ENCODE data around the gene PGM1. TPM values are rescaled to one million over a fixed set of nuclear protein-coding genes. Genes with fewer than 3 reads are reported as not detected.

Gene PGM1
- polyA plus RNA-seq, 1 of the 3 experiments (the other 2 are of a cell fraction): 20.7 TPM

GRCh38 chr1:63679076-63679475 lies 85.9 kb downstream of the PGM1 start:
- WGBS (ENCODE audit: low lambda C conversion rate): 76% methylated on average over 2 of the region's 2 CpGs
- H3F3A ChIP-seq (replicated peaks; ENCODE audit: insufficient read depth): no peaks in the 10 kb centered on the region
- no peaks in the 10 kb centered on the region for H3K27me3 ChIP-seq (ENCODE audit: insufficient read depth)
- no peaks in the 10 kb centered on the region for H4K20me1 ChIP-seq (ENCODE audit: insufficient read depth)
- CTCF ChIA-PET: interaction anchor here (0.5 to 1.6 kb wide), 3 partner anchors 13 to 1381 kb away, joined by 3 to 8 read pairs (median 3); no protein-coding TSS in a partner anchor
- no peak overlapping the region for H3K9ac ChIP-seq
- no peaks in the 10 kb centered on the region for H3K36me3 ChIP-seq (replicated peaks in 1 of 2; ENCODE audit: control insufficient read depth in 1 of 2, insufficient read depth in 2 of 2, low read length in 1 of 2)
- H3K4me1 ChIP-seq (ENCODE audit: control insufficient read depth in 1 of 2, insufficient read depth in 2 of 2, low read depth in 1 of 2, low read length in 1 of 2): peaks cover 0 to 12% of the 10 kb centered on the region in 2 experiments; a peak in 2 of 4 replicates
- TF ChIP-seq CTCF (IDR thresholded peaks at IDR 0.05) (no peak), SMC3 (IDR thresholded peaks at IDR 0.05; ENCODE audit: low read depth, low read length) (no peak), NRF1 (IDR thresholded peaks at IDR 0.05; ENCODE audit: low read depth, low read length) (no peak), SIN3A (IDR thresholded peaks at IDR 0.05; ENCODE audit: borderline replicate concordance, low read depth, low read length) (no peak)
- POLR2A ChIA-PET: no interaction called here
- H3K9me3 ChIP-seq: no peaks in the 10 kb centered on the region
- H3K4me2 ChIP-seq: no peak overlapping the region
- H3K27ac ChIP-seq (ENCODE audit: low read depth in 2 of 2, low read length in 1 of 2): no peak overlapping the region
- no peaks in the 10 kb centered on the region for H3K9me2 ChIP-seq
- H2AFZ ChIP-seq (ENCODE audit: low read depth): no peak overlapping the region
- no peaks in the 10 kb centered on the region for H3K79me2 ChIP-seq (ENCODE audit: insufficient read depth)
- no peak overlapping the region for H3K4me3 ChIP-seq (ENCODE audit: low read depth in 2 of 2, low read length in 1 of 2)
- no peak for DNase-seq

GRCh38 chr1:63679589-63679988 lies 86.4 kb downstream of the PGM1 start:
- CTCF ChIA-PET: interaction anchor here (0.5 to 1.6 kb wide), 3 partner anchors 12 to 1381 kb away, joined by 3 to 8 read pairs (median 3); no protein-coding TSS in a partner anchor
- no peaks in the 10 kb centered on the region for H3F3A ChIP-seq (replicated peaks; ENCODE audit: insufficient read depth)
- H3K27me3 ChIP-seq (ENCODE audit: insufficient read depth): no peaks in the 10 kb centered on the region
- POLR2A ChIA-PET: no interaction called here
- H2AFZ ChIP-seq (ENCODE audit: low read depth): no peak overlapping the region
- H3K79me2 ChIP-seq (ENCODE audit: insufficient read depth): no peaks in the 10 kb centered on the region
- DNase-seq: no peak
- WGBS (ENCODE audit: low lambda C conversion rate): 74% methylated on average over 3 of the region's 3 CpGs
- H3K27ac ChIP-seq (ENCODE audit: low read depth in 2 of 2, low read length in 1 of 2): no peak overlapping the region
- H3K36me3 ChIP-seq (replicated peaks in 1 of 2; ENCODE audit: control insufficient read depth in 1 of 2, insufficient read depth in 2 of 2, low read length in 1 of 2): no peaks in the 10 kb centered on the region
- no peak for TF ChIP-seq GATA2 (CRISPR knock-in tag; IDR thresholded peaks at IDR 0.05)
- TF ChIP-seq POLR2AphosphoS5 (IDR thresholded peaks at IDR 0.05; ENCODE audit: low read depth, low read length): no peak
- TF ChIP-seq NRF1 (IDR thresholded peaks at IDR 0.05; ENCODE audit: low read depth, low read length): no peak
- TF ChIP-seq MAX (IDR thresholded peaks at IDR 0.05; ENCODE audit: low read depth): no peak
- TF ChIP-seq TAF1 (IDR thresholded peaks at IDR 0.05; ENCODE audit: borderline replicate concordance, low read depth, low read length): no peak
- no peaks in the 10 kb centered on the region for H3K9me3 ChIP-seq
- no peak overlapping the region for H3K9ac ChIP-seq
- H4K20me1 ChIP-seq (ENCODE audit: insufficient read depth): no peaks in the 10 kb centered on the region
- H3K4me1 ChIP-seq (ENCODE audit: control insufficient read depth in 1 of 2, insufficient read depth in 2 of 2, low read depth in 1 of 2, low read length in 1 of 2): peaks cover 0 to 11% of the 10 kb centered on the region in 2 experiments; a peak in 2 of 4 replicates
- no peak overlapping the region for H3K4me2 ChIP-seq
- no peak overlapping the region for H3K4me3 ChIP-seq (ENCODE audit: low read depth in 2 of 2, low read length in 1 of 2)
- no peaks in the 10 kb centered on the region for H3K9me2 ChIP-seq

GRCh38 chr1:63682936-63683335 lies 89.7 kb downstream of the PGM1 start:
- DNase-seq: no peak
- no peak overlapping the region for H2AFZ ChIP-seq (ENCODE audit: low read depth)
- H3K27ac ChIP-seq (ENCODE audit: low read depth in 2 of 2, low read length in 1 of 2): no peak overlapping the region
- no peak overlapping the region for H3K4me3 ChIP-seq (ENCODE audit: low read depth in 2 of 2, low read length in 1 of 2)
- no peak overlapping the region for H3K9ac ChIP-seq
- no peaks in the 10 kb centered on the region for H3F3A ChIP-seq (replicated peaks; ENCODE audit: insufficient read depth)
- CTCF ChIA-PET: interaction anchor here (1.7 to 4.2 kb wide), 5 partner anchors 8 to 564 kb away, joined by 6 to 24 read pairs (median 16); no protein-coding TSS in a partner anchor
- POLR2A ChIA-PET: no interaction called here
- WGBS (ENCODE audit: low lambda C conversion rate): 93% methylated on average over 5 of the region's 5 CpGs
- no peaks in the 10 kb centered on the region for H3K4me1 ChIP-seq (ENCODE audit: control insufficient read depth in 1 of 2, insufficient read depth in 2 of 2, low read depth in 1 of 2, low read length in 1 of 2)
- H3K9me2 ChIP-seq: no peaks in the 10 kb centered on the region
- H4K20me1 ChIP-seq (ENCODE audit: insufficient read depth): no peaks in the 10 kb centered on the region
- TF ChIP-seq POLR2AphosphoS5 (IDR thresholded peaks at IDR 0.05; ENCODE audit: low read depth, low read length) (no peak), SMC3 (IDR thresholded peaks at IDR 0.05; ENCODE audit: low read depth, low read length) (no peak), CHD2 (IDR thresholded peaks at IDR 0.05; ENCODE audit: low read length, partially characterized antibody) (no peak), REST (IDR thresholded peaks at IDR 0.05; ENCODE audit: low read depth, low read length) (no peak), GATA2 (CRISPR knock-in tag; IDR thresholded peaks at IDR 0.05) (no peak), NFIC (IDR thresholded peaks at IDR 0.05; ENCODE audit: borderline replicate concordance) (no peak), SIN3A (IDR thresholded peaks at IDR 0.05; ENCODE audit: borderline replicate concordance, low read depth, low read length) (no peak), FOSL2 (IDR thresholded peaks at IDR 0.05; ENCODE audit: borderline replicate concordance, low read depth) (no peak)
- H3K79me2 ChIP-seq (ENCODE audit: insufficient read depth): no peaks in the 10 kb centered on the region
- H3K27me3 ChIP-seq (ENCODE audit: insufficient read depth): no peaks in the 10 kb centered on the region
- H3K4me2 ChIP-seq: no peak overlapping the region
- no peaks in the 10 kb centered on the region for H3K36me3 ChIP-seq (replicated peaks in 1 of 2; ENCODE audit: control insufficient read depth in 1 of 2, insufficient read depth in 2 of 2, low read length in 1 of 2)
- H3K9me3 ChIP-seq: no peaks in the 10 kb centered on the region
